Progenitor cell of endocrine pancreas (in vitro differentiated cells): ENCODE data around the gene BEST1. TPM values are rescaled to one million over a fixed set of nuclear protein-coding genes. Genes with fewer than 3 reads are reported as not detected.

ENCODE experiments used
- DNase-seq: peaks from one replicate; pipeline ENCODE4 v3.0.0; 2021; ENCODE audit warnings: low spot score; ENCODE audit not compliant: unreplicated experiment
- H3K27ac Mint-ChIP-seq: 2 replicates; pipeline ENCODE4 v1.8.0; 2021; ENCODE audit warnings: mild to moderate bottlenecking, moderate library complexity, mixed read lengths
- H3K27me3 Mint-ChIP-seq: 2 replicates; pipeline ENCODE4 v1.8.0; 2021; ENCODE audit warnings: mixed read lengths
- H3K36me3 Mint-ChIP-seq: 2 replicates; pipeline ENCODE4 v1.8.0; 2022; ENCODE audit warnings: mixed read lengths; ENCODE audit not compliant: insufficient read depth
- H3K4me1 Mint-ChIP-seq: 2 replicates; pipeline ENCODE4 v1.8.0; 2021; ENCODE audit warnings: low read depth, mixed read lengths
- H3K4me3 Mint-ChIP-seq: 2 replicates; pipeline ENCODE4 v1.8.0; 2021; ENCODE audit warnings: low read depth, mild to moderate bottlenecking, moderate library complexity, mixed read lengths
- H3K9me3 Mint-ChIP-seq: 2 replicates; pipeline ENCODE4 v1.8.0; 2021; ENCODE audit warnings: low read depth, mixed read lengths
- total RNA-seq: library from RNA; stranded (reverse); gene quantifications from 2 replicates; pipeline ENCODE4 v1.2.1, GENCODE V29; 2021
- TF ChIP-seq, protein P1 (sequence below): fragments of 200-600 bp; sonication (generic); IDR thresholded peaks from one replicate; pipeline ENCODE4 v1.5.0; 2021; ENCODE audit warnings: antibody characterized with exemption, mild to moderate bottlenecking; ENCODE audit not compliant: unreplicated experiment

Gene BEST1
- total RNA-seq, 1 donor from 2014 or later: 0.34 TPM

DNA sequence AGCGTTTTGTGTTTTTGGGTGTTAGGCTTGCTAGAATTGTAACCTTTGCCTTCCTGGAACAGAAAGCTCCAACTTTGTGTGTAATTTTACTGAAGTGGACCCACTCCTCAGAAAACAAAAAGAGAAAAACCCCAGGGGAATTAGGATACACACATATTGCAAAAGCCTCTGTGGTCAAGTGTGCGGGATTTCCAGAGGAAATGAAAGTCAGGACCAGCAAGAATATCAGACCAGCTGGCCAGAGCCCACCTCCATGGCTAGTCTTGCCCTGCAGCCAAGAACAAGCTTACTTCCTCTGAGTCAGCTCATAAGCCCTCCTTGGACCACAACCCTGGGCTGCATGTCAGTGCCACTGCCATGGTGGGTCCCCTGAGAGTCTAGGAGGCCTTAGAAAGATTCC, 54.3 kb downstream of the BEST1 start:
- Mint-ChIP-seq H3K4me1 (peaks cover 14% of the 10 kb centered on the region), H3K36me3 (peaks cover 3% of the 10 kb centered on the region), H3K9me3 (peaks cover 1% of the 10 kb centered on the region), H3K27me3 (no peaks in the 10 kb centered on the region), H3K27ac (no peak overlapping the region), H3K4me3 (no peak overlapping the region)
- DNase-seq: no peak
- TF ChIP-seq, protein P1, sequence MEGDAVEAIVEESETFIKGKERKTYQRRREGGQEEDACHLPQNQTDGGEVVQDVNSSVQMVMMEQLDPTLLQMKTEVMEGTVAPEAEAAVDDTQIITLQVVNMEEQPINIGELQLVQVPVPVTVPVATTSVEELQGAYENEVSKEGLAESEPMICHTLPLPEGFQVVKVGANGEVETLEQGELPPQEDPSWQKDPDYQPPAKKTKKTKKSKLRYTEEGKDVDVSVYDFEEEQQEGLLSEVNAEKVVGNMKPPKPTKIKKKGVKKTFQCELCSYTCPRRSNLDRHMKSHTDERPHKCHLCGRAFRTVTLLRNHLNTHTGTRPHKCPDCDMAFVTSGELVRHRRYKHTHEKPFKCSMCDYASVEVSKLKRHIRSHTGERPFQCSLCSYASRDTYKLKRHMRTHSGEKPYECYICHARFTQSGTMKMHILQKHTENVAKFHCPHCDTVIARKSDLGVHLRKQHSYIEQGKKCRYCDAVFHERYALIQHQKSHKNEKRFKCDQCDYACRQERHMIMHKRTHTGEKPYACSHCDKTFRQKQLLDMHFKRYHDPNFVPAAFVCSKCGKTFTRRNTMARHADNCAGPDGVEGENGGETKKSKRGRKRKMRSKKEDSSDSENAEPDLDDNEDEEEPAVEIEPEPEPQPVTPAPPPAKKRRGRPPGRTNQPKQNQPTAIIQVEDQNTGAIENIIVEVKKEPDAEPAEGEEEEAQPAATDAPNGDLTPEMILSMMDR: no peak

DNA sequence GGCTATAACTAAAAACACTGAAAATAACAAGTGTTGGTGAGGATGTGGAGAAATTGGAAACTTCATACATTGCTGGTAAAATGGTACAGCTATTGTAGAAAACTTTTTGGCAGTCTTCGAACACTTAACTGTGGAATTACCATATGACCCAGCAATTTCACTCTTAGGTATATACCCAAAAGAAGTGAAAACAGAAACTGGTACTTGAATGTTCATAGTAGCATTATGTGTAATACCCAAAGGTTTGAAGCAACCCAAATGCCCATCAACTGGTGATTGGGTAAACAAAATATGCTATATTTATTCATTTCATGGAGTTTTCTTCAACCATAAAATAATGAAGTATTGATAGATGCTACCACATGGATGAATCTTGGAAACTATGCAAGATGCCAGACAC, 58.0 kb downstream of the BEST1 start:
- no peaks in the 10 kb centered on the region for H3K36me3 Mint-ChIP-seq
- H3K27me3 Mint-ChIP-seq: no peaks in the 10 kb centered on the region
- H3K9me3 Mint-ChIP-seq: no peaks in the 10 kb centered on the region
- no peak for DNase-seq
- no peaks in the 10 kb centered on the region for H3K4me1 Mint-ChIP-seq
- H3K27ac Mint-ChIP-seq: no peak overlapping the region
- H3K4me3 Mint-ChIP-seq: no peak overlapping the region
- TF ChIP-seq, protein P1: no peak

DNA sequence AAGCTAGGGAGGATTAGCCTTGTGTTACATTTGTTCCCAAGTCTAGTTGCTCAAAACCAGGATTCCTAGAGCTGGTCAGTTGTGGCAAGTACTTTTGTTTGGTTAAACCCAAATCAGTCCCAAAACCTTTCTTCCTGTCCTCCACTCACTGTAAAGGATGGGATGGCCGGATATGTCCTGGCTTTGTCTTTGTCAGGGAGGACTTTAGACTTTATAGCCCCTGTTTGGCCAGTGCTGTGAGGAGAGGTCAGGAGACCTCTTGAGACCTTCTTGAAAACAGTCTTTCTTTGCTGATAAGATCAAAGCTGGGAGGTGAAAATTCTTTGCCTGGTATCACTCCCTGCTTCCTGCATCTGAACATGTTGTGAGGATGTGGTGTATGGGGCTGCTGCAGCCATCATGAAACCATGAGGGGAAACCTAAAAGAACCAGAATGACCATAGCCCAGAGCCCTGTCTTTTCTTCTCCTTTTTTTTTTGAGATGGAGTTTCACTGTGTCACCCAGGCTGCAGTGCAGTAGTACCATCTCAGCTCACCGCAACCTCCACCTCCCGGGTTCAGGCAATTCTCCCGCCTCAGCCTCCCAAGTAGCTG, 60.9 kb downstream of the BEST1 start:
- Mint-ChIP-seq H3K36me3 (no peaks in the 10 kb centered on the region), H3K27me3 (no peaks in the 10 kb centered on the region), H3K9me3 (no peaks in the 10 kb centered on the region), H3K27ac (no peak overlapping the region), H3K4me3 (no peak overlapping the region), H3K4me1 (no peaks in the 10 kb centered on the region)
- TF ChIP-seq, protein P1: no peak
- DNase-seq: no peak

DNA sequence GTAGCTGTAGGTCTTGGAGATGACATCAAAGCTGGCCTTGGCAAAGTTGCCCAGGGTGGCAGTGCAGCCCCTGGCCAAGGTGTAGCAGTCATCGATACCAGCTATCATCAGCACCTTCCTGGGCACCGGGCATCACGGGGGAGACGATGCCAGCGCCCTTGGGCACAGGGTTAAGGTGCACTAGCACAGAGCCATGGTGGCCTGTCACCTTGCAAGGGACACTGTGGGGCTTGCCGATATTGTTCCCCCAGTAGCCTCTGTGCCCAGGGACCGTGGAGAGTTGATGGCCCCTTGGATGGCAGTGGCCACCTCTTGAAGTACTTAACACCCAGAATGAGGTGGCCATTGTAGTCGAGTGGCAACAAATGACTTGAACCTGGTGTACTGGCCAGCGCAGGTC, 61.7 kb downstream of the BEST1 start:
- no peaks in the 10 kb centered on the region for H3K4me1 Mint-ChIP-seq
- no peaks in the 10 kb centered on the region for H3K36me3 Mint-ChIP-seq
- H3K9me3 Mint-ChIP-seq: no peaks in the 10 kb centered on the region
- TF ChIP-seq, protein P1: no peak
- H3K4me3 Mint-ChIP-seq: no peak overlapping the region
- no peak for DNase-seq
- H3K27me3 Mint-ChIP-seq: no peaks in the 10 kb centered on the region
- no peak overlapping the region for H3K27ac Mint-ChIP-seq

DNA sequence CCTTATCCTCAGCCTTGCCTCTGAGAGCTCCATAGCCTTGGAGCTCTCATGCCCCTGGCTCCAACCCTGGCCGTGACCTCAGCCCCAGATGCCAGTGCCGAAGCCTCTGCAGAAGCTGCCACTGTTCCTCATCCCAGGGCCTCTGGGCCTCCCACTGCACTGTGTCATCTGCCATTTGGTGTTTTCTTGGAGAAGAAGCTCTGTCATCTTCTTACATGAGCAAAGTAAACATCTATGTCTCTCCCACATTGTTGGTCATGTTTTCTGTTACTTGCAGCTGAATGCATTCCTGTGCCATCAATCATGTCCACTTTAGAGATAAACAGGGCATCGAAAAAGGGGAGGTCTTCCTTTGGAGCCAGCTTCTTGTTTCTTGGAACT, 62.3 kb downstream of the BEST1 start:
- Mint-ChIP-seq H3K27ac (no peak overlapping the region), H3K4me3 (no peak overlapping the region), H3K4me1 (peaks cover 1% of the 10 kb centered on the region), H3K9me3 (no peaks in the 10 kb centered on the region), H3K27me3 (no peaks in the 10 kb centered on the region), H3K36me3 (no peaks in the 10 kb centered on the region)
- TF ChIP-seq, protein P1: no peak
- no peak for DNase-seq
